ENCODE measurements around the gene SLIT3.

- TF ChIP-seq, protein P1, sequence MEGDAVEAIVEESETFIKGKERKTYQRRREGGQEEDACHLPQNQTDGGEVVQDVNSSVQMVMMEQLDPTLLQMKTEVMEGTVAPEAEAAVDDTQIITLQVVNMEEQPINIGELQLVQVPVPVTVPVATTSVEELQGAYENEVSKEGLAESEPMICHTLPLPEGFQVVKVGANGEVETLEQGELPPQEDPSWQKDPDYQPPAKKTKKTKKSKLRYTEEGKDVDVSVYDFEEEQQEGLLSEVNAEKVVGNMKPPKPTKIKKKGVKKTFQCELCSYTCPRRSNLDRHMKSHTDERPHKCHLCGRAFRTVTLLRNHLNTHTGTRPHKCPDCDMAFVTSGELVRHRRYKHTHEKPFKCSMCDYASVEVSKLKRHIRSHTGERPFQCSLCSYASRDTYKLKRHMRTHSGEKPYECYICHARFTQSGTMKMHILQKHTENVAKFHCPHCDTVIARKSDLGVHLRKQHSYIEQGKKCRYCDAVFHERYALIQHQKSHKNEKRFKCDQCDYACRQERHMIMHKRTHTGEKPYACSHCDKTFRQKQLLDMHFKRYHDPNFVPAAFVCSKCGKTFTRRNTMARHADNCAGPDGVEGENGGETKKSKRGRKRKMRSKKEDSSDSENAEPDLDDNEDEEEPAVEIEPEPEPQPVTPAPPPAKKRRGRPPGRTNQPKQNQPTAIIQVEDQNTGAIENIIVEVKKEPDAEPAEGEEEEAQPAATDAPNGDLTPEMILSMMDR (IDR thresholded peaks at IDR 0.05) = no peak
- no peak for TF ChIP-seq POLR2A (IDR thresholded peaks at IDR 0.05)
- TF ChIP-seq EP300 (IDR thresholded peaks at IDR 0.05) = no peak
Measured at GRCh38 chr5:169112016-169112415, 188.9 kb downstream of the SLIT3 start.
